Smooth muscle cell (in vitro differentiated cells): ENCODE measurements around the gene SLAMF1. TPM values are rescaled to one million over a fixed set of nuclear protein-coding genes. Genes with fewer than 3 reads are reported as not detected.

Experiments used
- DNase-seq: peaks from one replicate; lab custom pipeline; 2025; ENCODE audit not compliant: unreplicated experiment; lab: John Stamatoyannopoulos, UW
- H2AFZ ChIP-seq: fragments of 200-600 bp; sonication (generic); 2 replicates; pipeline ENCODE4 v1.6.0; 2016; ENCODE audit warnings: antibody characterized with exemption, low read depth, mild to moderate bottlenecking
- H3F3A ChIP-seq: fragments of 200-600 bp; sonication (generic); 2 replicates; pipeline ENCODE4 v1.6.0; 2017; ENCODE audit warnings: antibody characterized with exemption, low read depth
- H3K27ac ChIP-seq: fragments of 200-600 bp; sonication (generic); 2 replicates; pipeline ENCODE4 v1.5.1; 2016; ENCODE audit warnings: low read depth, mild to moderate bottlenecking
- H3K27me3 ChIP-seq: fragments of 200-600 bp; sonication (generic); 2 replicates; pipeline ENCODE4 v1.6.1; 2016; ENCODE audit warnings: low read depth, mild to moderate bottlenecking
- H3K36me3 ChIP-seq: fragments of 200-600 bp; sonication (generic); 2 replicates; pipeline ENCODE4 v1.5.1; 2016; ENCODE audit warnings: low read depth
- H3K4me1 ChIP-seq: fragments of 200-600 bp; sonication (generic); 2 replicates; pipeline ENCODE4 v1.5.1; 2016; ENCODE audit warnings: low read depth
- H3K4me2 ChIP-seq: fragments of 200-600 bp; sonication (generic); 2 replicates; pipeline ENCODE4 v1.6.0; 2016; ENCODE audit warnings: mild to moderate bottlenecking
- H3K4me3 ChIP-seq: fragments of 200-600 bp; sonication (generic); 2 replicates; pipeline ENCODE4 v1.5.1; 2016; ENCODE audit warnings: mild to moderate bottlenecking
- H3K79me2 ChIP-seq: fragments of 200-600 bp; sonication (generic); 2 replicates; pipeline ENCODE4 v1.6.0; 2016; ENCODE audit warnings: low read depth, mild to moderate bottlenecking
- H3K9ac ChIP-seq: fragments of 200-600 bp; sonication (generic); 2 replicates; pipeline ENCODE4 v1.6.0; 2016; ENCODE audit warnings: low read depth
- H3K9me3 ChIP-seq: fragments of 200-600 bp; sonication (generic); replicated peaks from 2 replicates; pipeline ENCODE4 v1.5.1; 2016; ENCODE audit warnings: low read depth
- H4K20me1 ChIP-seq: fragments of 200-600 bp; sonication (generic); 2 replicates; pipeline ENCODE4 v1.6.0; 2016; ENCODE audit warnings: low read depth
- WGBS: methylation state at CpG from one replicate; pipeline ENCODE4 v1.1.7; 2016; ENCODE audit warnings: low lambda C conversion rate; 5-methylcytosine and 5-hydroxymethylcytosine counted together
- polyA plus RNA-seq: library from polyadenylated mRNA; unstranded; fragments of >200 nt; fragmentation: Nextera tagmentation; extraction: Ambion mirVana; gene quantifications from 2 replicates; pipeline ENCODE4 v1.2.1, GENCODE V29; 2016
- total RNA-seq: library from RNA; depleted of rRNA; stranded (reverse); fragments of >200 nt; gene quantifications from 2 replicates; pipeline ENCODE4 v1.2.3, GENCODE V29; 2014
- TF ChIP-seq, protein P1 (sequence below): fragments of 200-600 bp; sonication (generic); IDR thresholded peaks from 2 replicates; pipeline ENCODE4 v1.5.1; 2017; ENCODE audit warnings: borderline replicate concordance, mild to moderate bottlenecking, antibody characterized with exemption; ENCODE audit not compliant: insufficient read depth, poor library complexity, severe bottlenecking

Gene SLAMF1
- total and polyA plus RNA-seq, 2 experiments from 2014 or later = not detected

- WGBS = 90% methylated on average over 6 of the region's 6 CpGs
- no peak overlapping the region for H2AFZ ChIP-seq
- H3K4me3 ChIP-seq = no peak overlapping the region
- H3K9ac ChIP-seq = no peak overlapping the region
- H3K27ac ChIP-seq = no peak overlapping the region
- TF ChIP-seq, protein P1, sequence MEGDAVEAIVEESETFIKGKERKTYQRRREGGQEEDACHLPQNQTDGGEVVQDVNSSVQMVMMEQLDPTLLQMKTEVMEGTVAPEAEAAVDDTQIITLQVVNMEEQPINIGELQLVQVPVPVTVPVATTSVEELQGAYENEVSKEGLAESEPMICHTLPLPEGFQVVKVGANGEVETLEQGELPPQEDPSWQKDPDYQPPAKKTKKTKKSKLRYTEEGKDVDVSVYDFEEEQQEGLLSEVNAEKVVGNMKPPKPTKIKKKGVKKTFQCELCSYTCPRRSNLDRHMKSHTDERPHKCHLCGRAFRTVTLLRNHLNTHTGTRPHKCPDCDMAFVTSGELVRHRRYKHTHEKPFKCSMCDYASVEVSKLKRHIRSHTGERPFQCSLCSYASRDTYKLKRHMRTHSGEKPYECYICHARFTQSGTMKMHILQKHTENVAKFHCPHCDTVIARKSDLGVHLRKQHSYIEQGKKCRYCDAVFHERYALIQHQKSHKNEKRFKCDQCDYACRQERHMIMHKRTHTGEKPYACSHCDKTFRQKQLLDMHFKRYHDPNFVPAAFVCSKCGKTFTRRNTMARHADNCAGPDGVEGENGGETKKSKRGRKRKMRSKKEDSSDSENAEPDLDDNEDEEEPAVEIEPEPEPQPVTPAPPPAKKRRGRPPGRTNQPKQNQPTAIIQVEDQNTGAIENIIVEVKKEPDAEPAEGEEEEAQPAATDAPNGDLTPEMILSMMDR = no peak
- no peaks in the 10 kb centered on the region for H3K27me3 ChIP-seq
- no peaks in the 10 kb centered on the region for H3K4me1 ChIP-seq
- no peaks in the 10 kb centered on the region for H3F3A ChIP-seq
- no peaks in the 10 kb centered on the region for H3K79me2 ChIP-seq
- no peaks in the 10 kb centered on the region for H3K36me3 ChIP-seq
- DNase-seq = no peak
- no peaks in the 10 kb centered on the region for H4K20me1 ChIP-seq
- H3K4me2 ChIP-seq = no peak overlapping the region
- H3K9me3 ChIP-seq = no peaks in the 10 kb centered on the region
These were observed 38.8 kb downstream of the SLAMF1 start for GRCh38 chr1:160608057-160608456.

- Histone ChIP-seq H3K9ac (no peak overlapping the region), H3F3A (no peaks in the 10 kb centered on the region), H3K4me3 (no peak overlapping the region), H3K4me2 (no peak overlapping the region), H3K27me3 (no peaks in the 10 kb centered on the region), H3K4me1 (no peaks in the 10 kb centered on the region), H3K36me3 (no peaks in the 10 kb centered on the region), H3K27ac (no peak overlapping the region), H3K9me3 (no peaks in the 10 kb centered on the region), H2AFZ (no peak overlapping the region), H3K79me2 (no peaks in the 10 kb centered on the region), H4K20me1 (no peaks in the 10 kb centered on the region)
- WGBS = 95% methylated on average over 1 of the region's 1 CpG
- TF ChIP-seq, protein P1 = no peak
- no peak for DNase-seq
These were observed 39.2 kb downstream of the SLAMF1 start for GRCh38 chr1:160607672-160608032.

GRCh38 chr1:160607011-160607671, 39.7 kb downstream of the SLAMF1 start:
- no peaks in the 10 kb centered on the region for H3K4me1 ChIP-seq
- 35% methylated on average over 3 of the region's 3 CpGs for WGBS
- no peaks in the 10 kb centered on the region for H3K9me3 ChIP-seq
- TF ChIP-seq, protein P1 = peak; percentile 75
- H3K4me2 ChIP-seq = no peak overlapping the region
- no peak overlapping the region for H3K9ac ChIP-seq
- H3K36me3 ChIP-seq = no peaks in the 10 kb centered on the region
- H3K4me3 ChIP-seq = no peak overlapping the region
- no peak for DNase-seq
- no peaks in the 10 kb centered on the region for H4K20me1 ChIP-seq
- H3F3A ChIP-seq = no peaks in the 10 kb centered on the region
- no peak overlapping the region for H2AFZ ChIP-seq
- no peaks in the 10 kb centered on the region for H3K79me2 ChIP-seq
- H3K27me3 ChIP-seq = no peaks in the 10 kb centered on the region
- no peak overlapping the region for H3K27ac ChIP-seq

- no peak overlapping the region for H2AFZ ChIP-seq
- H3K4me2 ChIP-seq = no peak overlapping the region
- no peaks in the 10 kb centered on the region for H3K36me3 ChIP-seq
- no peaks in the 10 kb centered on the region for H3K79me2 ChIP-seq
- H3K27ac ChIP-seq = no peak overlapping the region
- H3K4me1 ChIP-seq = no peaks in the 10 kb centered on the region
- H3K4me3 ChIP-seq = no peak overlapping the region
- no peaks in the 10 kb centered on the region for H3K9me3 ChIP-seq
- DNase-seq = no peak
- H3K27me3 ChIP-seq = no peaks in the 10 kb centered on the region
- H3F3A ChIP-seq = no peaks in the 10 kb centered on the region
- WGBS = 94% methylated on average over 1 of the region's 1 CpG
- no peaks in the 10 kb centered on the region for H4K20me1 ChIP-seq
- H3K9ac ChIP-seq = no peak overlapping the region
- TF ChIP-seq, protein P1 = no peak
These were observed 40.2 kb downstream of the SLAMF1 start for GRCh38 chr1:160606611-160607010.
